Trophoblast cell (in vitro differentiated cells and primary cell): Measurements from ENCODE around the gene CALML3.

ENCODE experiments used
- DNase-seq, 2 donors: peaks; one replicate each; pipeline ENCODE4 v3.0.0-alpha.2; 2016
- H2AFZ ChIP-seq: 2 replicates; pipeline ENCODE4 v1.6.1; 2013; ENCODE audit warnings: low read length, moderate library complexity, mild to moderate bottlenecking; ENCODE audit not compliant: insufficient read depth, poor library complexity
- H2AK5ac ChIP-seq: 2 replicates; pipeline ENCODE4 v1.6.1; 2013; ENCODE audit warnings: mild to moderate bottlenecking, low read length
- H2BK120ac ChIP-seq: 2 replicates; pipeline ENCODE4 v1.6.1; 2013; ENCODE audit warnings: low read length, mild to moderate bottlenecking, moderate library complexity; ENCODE audit not compliant: insufficient read depth, poor library complexity
- H2BK12ac ChIP-seq: 2 replicates; pipeline ENCODE4 v1.6.1; 2013; ENCODE audit warnings: mild to moderate bottlenecking, low read length, moderate library complexity
- H2BK5ac ChIP-seq: 2 replicates; pipeline ENCODE4 v1.6.1; 2013; ENCODE audit warnings: low read length, low read depth, moderate library complexity, mild to moderate bottlenecking; ENCODE audit not compliant: poor library complexity
- H3K14ac ChIP-seq: 2 replicates; pipeline ENCODE4 v1.6.1; 2013; ENCODE audit warnings: mild to moderate bottlenecking, low read length
- H3K18ac ChIP-seq: 2 replicates; pipeline ENCODE4 v1.6.1; 2013; ENCODE audit warnings: mild to moderate bottlenecking, low read length
- H3K23ac ChIP-seq: 2 replicates; pipeline ENCODE4 v1.6.1; 2013; ENCODE audit warnings: low read length
- H3K27ac ChIP-seq: 2 replicates; pipeline ENCODE4 v1.5.1; 2013; ENCODE audit warnings: low read depth, mild to moderate bottlenecking, inconsistent platforms, low read length, moderate library complexity
- H3K27me3 ChIP-seq: 2 replicates; pipeline ENCODE4 v1.6.1; 2013; ENCODE audit warnings: inconsistent platforms, mild to moderate bottlenecking, low read length, moderate library complexity; ENCODE audit not compliant: insufficient read depth
- H3K36me3 ChIP-seq, 2 experiments: 1 replicate in 1 of 2; 2 replicates in 1 of 2; pipeline ENCODE4 v1.6.1; 2013; ENCODE audit warnings: low read length in 2 of 2, mild to moderate bottlenecking in 2 of 2, moderate library complexity in 1 of 2; ENCODE audit not compliant: insufficient read depth in 2 of 2, control insufficient read depth in 1 of 2
- H3K4ac ChIP-seq: 2 replicates; pipeline ENCODE4 v1.6.1; 2013; ENCODE audit warnings: low read depth, mild to moderate bottlenecking, low read length, moderate library complexity
- H3K4me1 ChIP-seq, 2 experiments: 1 replicate in 1 of 2; 2 replicates in 1 of 2; pipeline ENCODE4 v1.6.1; 2013; ENCODE audit warnings: low read length in 2 of 2, mild to moderate bottlenecking in 2 of 2, moderate library complexity in 1 of 2; ENCODE audit not compliant: insufficient read depth in 2 of 2, control insufficient read depth in 1 of 2
- H3K4me2 ChIP-seq: 2 replicates; pipeline ENCODE4 v1.6.1; 2013; ENCODE audit warnings: inconsistent platforms, mild to moderate bottlenecking, low read length, moderate library complexity
- H3K4me3 ChIP-seq: 2 replicates; pipeline ENCODE4 v1.5.1; 2013; ENCODE audit warnings: mild to moderate bottlenecking, low read depth, low read length, inconsistent platforms
- H3K79me1 ChIP-seq: one replicate; pipeline ENCODE4 v1.6.1; 2013; ENCODE audit warnings: low read length
- H3K79me2 ChIP-seq: 2 replicates; pipeline ENCODE4 v1.6.1; 2013; ENCODE audit warnings: low read length, mild to moderate bottlenecking; ENCODE audit not compliant: control insufficient read depth, insufficient read depth, poor library complexity
- H3K9ac ChIP-seq: 2 replicates; pipeline ENCODE4 v1.6.1; 2013; ENCODE audit warnings: mild to moderate bottlenecking, low read length
- H3K9me3 ChIP-seq: 2 replicates; pipeline ENCODE4 v1.6.1; 2013; ENCODE audit warnings: low read depth, mild to moderate bottlenecking, control low read depth, inconsistent platforms, low read length; ENCODE audit not compliant: insufficient read depth
- H4K12ac ChIP-seq: 2 replicates; pipeline ENCODE4 v1.6.1; 2013; ENCODE audit warnings: low read depth, mild to moderate bottlenecking, low read length, moderate library complexity
- H4K8ac ChIP-seq: 2 replicates; pipeline ENCODE4 v1.6.1; 2013; ENCODE audit warnings: low read depth, mild to moderate bottlenecking, low read length, moderate library complexity
- H4K91ac ChIP-seq: one replicate; pipeline ENCODE4 v1.6.1; 2013; ENCODE audit warnings: low read depth, mild to moderate bottlenecking, low read length, moderate library complexity
- WGBS: extraction: QIAGEN DNeasy Blood & Tissue Kit; methylation state at CpG from one replicate; pipeline ENCODE4 v1.1.7; 2013; ENCODE audit warnings: missing lambda C conversion rate; ENCODE audit not compliant: insufficient read length, insufficient coverage; ENCODE audit errors: extremely low coverage; 5-methylcytosine and 5-hydroxymethylcytosine counted together

Gene CALML3

DNA sequence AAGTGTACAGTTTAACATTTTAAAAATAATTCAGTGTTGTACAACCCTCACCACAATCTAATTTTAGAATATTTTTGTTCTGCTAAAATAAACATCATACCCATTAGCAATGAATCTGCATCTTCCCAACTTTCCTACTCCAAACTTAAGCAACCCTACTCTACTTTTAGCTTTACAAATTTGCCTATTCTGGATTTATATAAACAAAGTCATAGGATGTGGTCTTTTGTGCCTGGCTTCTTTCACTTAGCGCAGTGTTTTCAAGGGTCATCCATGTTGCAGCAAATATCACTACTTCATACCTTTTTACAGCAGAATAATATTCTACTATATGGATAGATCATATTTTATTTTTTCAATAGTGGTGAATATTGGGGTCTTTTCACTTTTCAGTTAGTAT, 18.9 kb downstream of the CALML3 start:
- Histone ChIP-seq H3K4me3 (no peak overlapping the region), H3K27ac (no peak overlapping the region), H4K8ac (no peak overlapping the region), H3K79me1 (peaks cover 66% of the 10 kb centered on the region), H2AFZ (no peak overlapping the region), H2AK5ac (no peak overlapping the region), H3K23ac (no peak overlapping the region), H2BK12ac (no peak overlapping the region), H4K91ac (no peak overlapping the region), H3K79me2 (peaks cover 24% of the 10 kb centered on the region), H3K18ac (no peak overlapping the region), H3K4me1 (peaks cover 39 to 57% of the 10 kb centered on the region in 2 experiments), H2BK120ac (no peak overlapping the region), H3K9me3 (no peaks in the 10 kb centered on the region), H3K9ac (no peak overlapping the region), H3K14ac (no peak overlapping the region), H2BK5ac (no peak overlapping the region), H3K4ac (no peak overlapping the region), H3K36me3 (peaks cover 0 to 2% of the 10 kb centered on the region in 2 experiments), H3K27me3 (no peaks in the 10 kb centered on the region), H3K4me2 (no peak overlapping the region), H4K12ac (no peak overlapping the region)
- no peak for DNase-seq
- no CpG with 5 or more reads among the region's 1 CpG for WGBS

DNA sequence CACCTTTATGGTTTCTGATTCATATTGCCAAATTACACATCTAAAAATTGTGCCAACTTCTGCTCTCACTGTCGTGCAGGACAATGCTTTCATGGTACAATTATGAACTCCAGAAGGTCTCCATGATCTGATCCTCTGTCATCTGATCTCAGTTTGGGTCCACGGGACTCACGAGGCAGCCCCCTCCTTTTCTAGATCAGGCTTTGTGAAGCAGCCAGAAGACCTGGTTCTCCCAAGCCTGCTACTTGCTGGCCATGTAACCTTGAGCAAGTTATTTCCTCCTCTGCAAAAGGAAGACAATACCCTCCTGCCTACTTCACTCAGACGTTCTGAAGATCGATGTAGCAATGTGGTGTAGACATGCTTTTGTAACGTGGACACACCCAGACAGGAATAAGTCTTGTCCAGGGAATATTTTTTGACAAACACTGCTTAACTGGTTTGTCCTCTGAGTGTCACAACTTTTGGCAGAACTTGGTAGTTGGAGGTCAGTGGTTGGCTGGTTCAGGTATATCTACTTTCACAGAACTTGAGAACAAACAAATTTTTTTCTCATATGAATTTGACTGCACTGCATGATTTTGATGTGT, 19.6 kb downstream of the CALML3 start:
- H3K27ac ChIP-seq = peak overlapping the region; percentile 32
- H4K91ac ChIP-seq = peak overlapping the region; percentile 63
- peak; percentile 70 to 92 for DNase-seq
- H3K79me1 ChIP-seq = peaks cover 66% of the 10 kb centered on the region
- no peaks in the 10 kb centered on the region for H3K27me3 ChIP-seq
- no CpG with 5 or more reads among the region's 6 CpGs for WGBS
- H3K23ac ChIP-seq = no peak overlapping the region
- H3K14ac ChIP-seq = peak overlapping the region; percentile 29
- H3K9ac ChIP-seq = no peak overlapping the region
- peak overlapping the region; percentile 8 for H3K18ac ChIP-seq
- H2BK12ac ChIP-seq = peak overlapping the region; percentile 71
- H2AK5ac ChIP-seq = peak overlapping the region; percentile 16
- no peak overlapping the region for H4K12ac ChIP-seq
- peaks cover 23% of the 10 kb centered on the region for H3K79me2 ChIP-seq
- no peaks in the 10 kb centered on the region for H3K9me3 ChIP-seq
- H3K4me2 ChIP-seq = no peak overlapping the region
- peak overlapping the region; percentile 100 for H2BK120ac ChIP-seq
- peaks cover 0 to 2% of the 10 kb centered on the region in 2 experiments for H3K36me3 ChIP-seq
- peaks cover 43 to 59% of the 10 kb centered on the region in 2 experiments for H3K4me1 ChIP-seq
- H3K4me3 ChIP-seq = no peak overlapping the region
- no peak overlapping the region for H2AFZ ChIP-seq
- peak overlapping the region; percentile 11 for H4K8ac ChIP-seq
- no peak overlapping the region for H3K4ac ChIP-seq
- H2BK5ac ChIP-seq = peak overlapping the region; percentile 5

DNA sequence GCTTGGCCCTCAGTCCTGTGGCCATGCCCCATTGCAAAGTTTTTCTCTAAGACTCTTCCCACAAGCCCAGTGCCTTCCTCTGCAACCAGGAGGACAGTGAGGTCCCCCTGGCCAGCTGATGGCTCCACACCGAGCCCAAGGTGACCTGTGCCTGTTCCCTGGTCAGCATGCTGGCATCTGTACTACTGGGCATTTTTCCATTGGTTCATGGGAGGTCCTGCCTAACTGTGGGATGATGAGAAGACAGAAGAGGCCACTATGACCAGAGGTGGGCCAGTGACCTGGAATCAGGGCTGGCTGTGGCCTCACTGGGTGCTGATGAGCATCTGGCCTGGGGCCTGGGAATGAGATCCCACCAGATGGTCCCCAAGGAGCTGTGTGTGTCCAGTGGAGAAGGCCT, 20.2 kb downstream of the CALML3 start:
- Histone ChIP-seq H3K23ac (no peak overlapping the region), H3K27me3 (no peaks in the 10 kb centered on the region), H3K4me3 (no peak overlapping the region), H3K4ac (peak overlapping the region; percentile 41), H4K91ac (peak overlapping the region; percentile 59), H3K36me3 (peaks cover 0 to 2% of the 10 kb centered on the region in 2 experiments), H3K4me1 (peaks cover 42 to 58% of the 10 kb centered on the region in 2 experiments), H4K12ac (no peak overlapping the region), H3K9ac (no peak overlapping the region), H2BK120ac (peak overlapping the region; percentile 100), H3K79me1 (peaks cover 65% of the 10 kb centered on the region), H2BK12ac (peak overlapping the region; percentile 71), H3K14ac (peak overlapping the region; percentile 89), H3K18ac (peak overlapping the region; percentile 60), H3K27ac (no peak overlapping the region), H2BK5ac (peak overlapping the region; percentile 10), H3K79me2 (peaks cover 22% of the 10 kb centered on the region), H4K8ac (peak overlapping the region; percentile 20), H3K4me2 (no peak overlapping the region), H3K9me3 (no peaks in the 10 kb centered on the region), H2AK5ac (peak overlapping the region; percentile 97), H2AFZ (no peak overlapping the region)
- no peak for DNase-seq
- WGBS = no CpG with 5 or more reads among the region's 1 CpG

DNA sequence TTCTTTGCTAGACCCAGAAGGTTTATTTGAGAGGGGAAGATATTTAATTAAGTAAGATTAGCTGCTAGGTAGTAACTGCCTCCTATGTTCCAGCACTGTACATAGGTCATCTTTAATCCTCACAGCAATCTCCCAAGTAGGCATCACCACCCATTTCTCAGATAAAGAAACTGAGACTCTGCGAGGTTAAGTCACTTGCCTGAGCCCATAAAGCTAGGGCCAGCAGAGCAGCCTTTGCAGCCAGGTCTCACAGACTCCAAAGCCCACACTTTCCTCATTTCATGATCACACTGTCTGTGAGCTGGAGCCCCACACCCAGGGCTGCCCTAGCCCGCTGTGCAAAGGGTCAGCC, 20.6 kb downstream of the CALML3 start:
- H2AK5ac ChIP-seq = peak overlapping the region; percentile 99
- peak overlapping the region; percentile 53 for H3K4ac ChIP-seq
- no peak overlapping the region for H3K9ac ChIP-seq
- peaks cover 66% of the 10 kb centered on the region for H3K79me1 ChIP-seq
- H3K27ac ChIP-seq = no peak overlapping the region
- no peaks in the 10 kb centered on the region for H3K27me3 ChIP-seq
- no peak overlapping the region for H3K4me3 ChIP-seq
- DNase-seq = no peak
- H2BK12ac ChIP-seq = peak overlapping the region; percentile 99
- peak overlapping the region; percentile 100 for H2BK120ac ChIP-seq
- peak overlapping the region; percentile 100 for H4K91ac ChIP-seq
- H3K4me1 ChIP-seq = peaks cover 44 to 60% of the 10 kb centered on the region in 2 experiments
- no peak overlapping the region for H3K23ac ChIP-seq
- H3K79me2 ChIP-seq = peaks cover 26% of the 10 kb centered on the region
- peak overlapping the region; percentile 88 for H3K18ac ChIP-seq
- H4K12ac ChIP-seq = peak overlapping the region; percentile 48
- H3K9me3 ChIP-seq = no peaks in the 10 kb centered on the region
- H3K36me3 ChIP-seq = peaks cover 0 to 2% of the 10 kb centered on the region in 2 experiments
- peak overlapping the region; percentile 40 for H2AFZ ChIP-seq
- H2BK5ac ChIP-seq = peak overlapping the region; percentile 71
- WGBS = no CpG with 5 or more reads among the region's 2 CpGs
- H3K14ac ChIP-seq = peak overlapping the region; percentile 89
- no peak overlapping the region for H3K4me2 ChIP-seq
- H4K8ac ChIP-seq = peak overlapping the region; percentile 84
